Body of pancreas (tissue), 4 donors: Measurements from ENCODE around the gene ARHGAP42. TPM values are rescaled to one million over a fixed set of nuclear protein-coding genes. Genes with fewer than 3 reads are reported as not detected.

ENCODE experiments used
- ATAC-seq: fragments of 150-250 bp; one replicate; pipeline ENCODE4 v1.9.1; 2016
- DNase-seq, 4 donors: peaks; one replicate each; pipeline ENCODE4 v3.0.0-alpha.2; 2019
- H3K27ac ChIP-seq, 4 donors: fragments of 200-600 bp; sonication (generic); 1 replicate in 3 of 4; 2 replicates in 1 of 4; pipeline versions ENCODE4 v1.5.1 to v1.6.1; 2016 to 2019; ENCODE audit warnings: mild to moderate bottlenecking in 1 of 4, mixed read lengths in 1 of 4, moderate library complexity in 1 of 4
- H3K27me3 ChIP-seq, 2 donors: fragments of 200-600 bp; sonication (generic); one replicate each; pipeline ENCODE4 v1.6.0; 2016; ENCODE audit warnings: mild to moderate bottlenecking in 1 of 2
- H3K36me3 ChIP-seq, 2 donors: fragments of 200-600 bp; sonication (generic); replicated peaks in 1 of 2; 2 replicates each; pipeline ENCODE4 v1.5.1; 2016; ENCODE audit warnings: low read depth in 2 of 2; ENCODE audit not compliant: insufficient read depth in 1 of 2
- H3K4me1 ChIP-seq: fragments of 200-600 bp; sonication (generic); one replicate; pipeline ENCODE4 v1.6.0; 2016
- H3K4me3 ChIP-seq, 2 donors: fragments of 200-600 bp; sonication (generic); 1 replicate in 1 of 2; 2 replicates in 1 of 2; pipeline ENCODE4 v1.5.1; 2016 to 2019
- H3K9me3 ChIP-seq, 3 donors: fragments of 200-600 bp; sonication (generic); 1 replicate in 2 of 3; 2 replicates in 1 of 3; pipeline ENCODE4 v1.5.1; 2016
- CTCF ChIP-seq, 7 experiments: fragments of 450-650 bp in 4 of 7; fragments of 200-600 bp in 3 of 7; sonication (generic) in 3 of 7; IDR thresholded peaks; one replicate each; pipeline ENCODE4 v1.5.1; 2016 to 2019; ENCODE audit warnings: antibody characterized with exemption in 7 of 7
- POLR2A ChIP-seq, 3 donors: fragments of 450-650 bp; IDR thresholded peaks; one replicate each; pipeline ENCODE4 v1.6.1; 2016; ENCODE audit warnings: antibody characterized with exemption in 3 of 3, mild to moderate bottlenecking in 2 of 3
- WGBS, 2 donors: methylation state at CpG; one replicate each; pipeline ENCODE4 v1.1.5; 2017; 5-methylcytosine and 5-hydroxymethylcytosine counted together
- intact Hi-C: fragments of 100-400 bp; cut with DNase I; formaldehyde crosslinking; loops from one replicate; pipeline ENCODE4 v1.15.1; 2023
- total RNA-seq, 2 donors: library from RNA; depleted of rRNA; stranded (reverse); fragments of >200 nt; gene quantifications; one replicate each; pipeline ENCODE4 v1.1.0, GENCODE V29; 2016

ARHGAP42 gene
- total RNA-seq, 2 donors from 2014 or later = 3.6 to 4.7 TPM

DNA sequence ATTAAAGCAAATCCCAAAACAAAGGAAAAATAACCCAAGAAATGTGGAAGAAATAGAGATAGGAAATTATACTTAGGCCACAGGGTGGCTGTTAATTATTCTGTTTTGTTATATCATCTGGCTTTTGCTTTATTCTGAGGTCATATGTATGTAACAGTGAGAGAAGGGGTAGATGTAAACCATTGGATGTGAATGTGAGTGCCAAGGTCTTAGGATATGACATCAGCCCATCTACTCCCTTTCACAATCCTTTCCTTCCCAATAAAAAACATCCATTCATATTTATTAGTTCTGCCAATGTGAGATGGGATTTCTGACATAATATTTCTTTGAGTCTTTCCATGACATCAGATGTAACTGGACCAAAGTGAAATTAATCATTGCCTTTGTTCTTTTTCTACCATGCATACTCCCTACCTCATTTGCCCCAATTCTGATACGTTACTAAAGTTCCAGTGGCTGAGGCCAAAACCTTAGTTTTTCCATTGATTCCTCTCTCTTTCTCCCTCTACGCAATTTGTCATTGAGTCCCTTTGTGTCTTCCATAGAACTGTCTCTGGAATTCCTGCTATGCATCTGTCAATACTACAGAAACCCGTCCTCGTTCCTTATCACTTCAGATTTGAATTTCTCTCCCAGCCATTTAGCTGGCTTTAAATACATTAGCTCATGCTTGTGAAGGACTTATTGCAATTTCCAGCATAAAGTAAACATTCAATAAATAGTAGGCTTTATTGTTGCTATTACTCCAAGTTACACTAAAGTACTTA is 170.3 kb downstream of the ARHGAP42 start:
- intact Hi-C loops = no loop called here
- H3K27me3 ChIP-seq = no peaks in the 10 kb centered on the region
- H3K4me3 ChIP-seq = no peak overlapping the region
- H3K4me1 ChIP-seq = no peaks in the 10 kb centered on the region
- H3K9me3 ChIP-seq = no peaks in the 10 kb centered on the region
- no peaks in the 10 kb centered on the region for H3K36me3 ChIP-seq
- ATAC-seq (no peak), DNase-seq (no peak)
- TF ChIP-seq POLR2A (IDR thresholded peaks at IDR 0.05) (no peak), CTCF (IDR thresholded peaks at IDR 0.05) (no peak)
- no peak overlapping the region for H3K27ac ChIP-seq
- WGBS, 2 donors = 39 to 42% methylated on average over 4 of the region's 4 CpGs

DNA sequence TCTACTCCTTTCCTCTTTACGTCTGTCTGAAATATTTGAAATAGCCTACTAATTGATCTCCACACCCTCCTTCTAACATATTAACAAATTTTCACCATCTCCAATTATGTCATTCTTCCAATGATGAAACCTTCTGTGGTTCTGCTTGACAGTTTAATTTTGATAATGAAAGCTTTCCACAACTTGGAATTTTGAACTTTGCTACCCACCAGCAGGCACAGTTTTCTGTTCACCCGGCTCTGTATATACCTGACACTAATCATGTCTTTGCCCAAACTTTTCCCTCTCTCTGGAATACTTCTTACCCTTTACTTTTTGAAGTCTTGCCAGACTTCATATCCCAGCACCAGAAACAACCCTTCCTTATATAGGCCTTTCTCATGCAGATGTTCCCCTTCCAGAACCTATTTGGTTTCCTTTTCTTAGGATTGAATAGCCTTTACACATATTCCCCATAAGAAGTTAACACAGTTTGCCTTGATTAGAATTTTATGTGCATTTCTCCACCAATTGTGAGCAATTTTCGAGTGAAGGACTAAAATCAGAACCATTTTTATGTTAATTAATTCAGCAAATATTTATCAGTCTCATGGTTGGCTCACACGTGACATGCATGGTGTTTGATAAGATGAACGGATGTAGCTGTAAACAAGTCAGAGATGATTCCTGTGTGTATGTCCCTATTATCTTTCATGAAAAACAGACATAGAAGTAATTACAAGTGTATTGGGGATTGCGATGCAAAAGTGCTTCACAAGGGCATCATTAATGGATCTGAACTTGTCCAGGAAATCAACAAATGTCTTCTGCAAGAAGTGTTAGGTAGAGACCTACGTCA is 173.4 kb downstream of the ARHGAP42 start:
- no peaks in the 10 kb centered on the region for H3K27me3 ChIP-seq
- intact Hi-C loops = no loop called here
- 79 to 83% methylated on average over 7 of the region's 7 CpGs for WGBS, 2 donors
- DNase-seq = no peak
- H3K4me3 ChIP-seq = no peak overlapping the region
- H3K36me3 ChIP-seq = no peaks in the 10 kb centered on the region
- H3K27ac ChIP-seq = no peak overlapping the region
- no peaks in the 10 kb centered on the region for H3K9me3 ChIP-seq
- no peaks in the 10 kb centered on the region for H3K4me1 ChIP-seq
- TF ChIP-seq CTCF (IDR thresholded peaks at IDR 0.05) (no peak), POLR2A (IDR thresholded peaks at IDR 0.05) (no peak)
- no peak for ATAC-seq

- no peak overlapping the region for H3K4me3 ChIP-seq
- ATAC-seq (peak; percentile 40), DNase-seq (peak in 1 of 4 donors; percentile 30)
- no peaks in the 10 kb centered on the region for H3K36me3 ChIP-seq
- 39 to 40% methylated on average over 3 of the region's 3 CpGs for WGBS, 2 donors
- H3K27ac ChIP-seq = no peak overlapping the region
- no peaks in the 10 kb centered on the region for H3K4me1 ChIP-seq
- H3K9me3 ChIP-seq = no peaks in the 10 kb centered on the region
- H3K27me3 ChIP-seq = no peaks in the 10 kb centered on the region
- no peak for TF ChIP-seq CTCF (IDR thresholded peaks at IDR 0.05)
- intact Hi-C loops = no loop called here
Observed at GRCh38 chr11:100861212-100861611, 174.1 kb downstream of the ARHGAP42 start.

- TF ChIP-seq CTCF (IDR thresholded peaks at IDR 0.05) (no peak), POLR2A (IDR thresholded peaks at IDR 0.05) (no peak)
- 32 to 58% methylated on average over 2 of the region's 2 CpGs for WGBS, 2 donors
- intact Hi-C loops = no loop called here
- H3K27ac ChIP-seq = no peak overlapping the region
- H3K27me3 ChIP-seq = no peaks in the 10 kb centered on the region
- DNase-seq (peak in 3 of 4 donors; percentile 14 to 31 (median 18)), ATAC-seq (peak; percentile 38)
- H3K4me3 ChIP-seq = no peak overlapping the region
- H3K36me3 ChIP-seq = no peaks in the 10 kb centered on the region
- H3K9me3 ChIP-seq = no peaks in the 10 kb centered on the region
- H3K4me1 ChIP-seq = no peaks in the 10 kb centered on the region
Observed at GRCh38 chr11:100863080-100863581, 176.0 kb downstream of the ARHGAP42 start.
